ENCODE measurements around the gene POLA1. TPM values are rescaled to one million over a fixed set of nuclear protein-coding genes. Genes with fewer than 3 reads are reported as not detected.

Gene POLA1
- total RNA-seq, 1 experiment from 2014 or later: 30.0 TPM

- H3K9me3 ChIP-seq (replicated peaks): no peaks in the 10 kb centered on the region
- peaks cover 3% of the 10 kb centered on the region; the same call in 1 of the 2 replicates for H3K36me3 ChIP-seq
- H3K4me1 ChIP-seq (replicated peaks): no peaks in the 10 kb centered on the region
- no peak for DNase-seq (ENCODE audit: low read depth in 1 of 2, low spot score in 2 of 2)
- H3K4me3 ChIP-seq: no peak overlapping the region
- no peaks in the 10 kb centered on the region for H3K27me3 ChIP-seq (replicated peaks)
- no peak overlapping the region for H3K27ac ChIP-seq
Observed at GRCh38 chrX:24732766-24733500, 39.2 kb downstream of the POLA1 start.

GRCh38 chrX:24741330-24741729 lies 47.6 kb downstream of the POLA1 start:
- H3K4me3 ChIP-seq: no peak overlapping the region
- no peak overlapping the region for H3K27ac ChIP-seq
- no peak for DNase-seq (ENCODE audit: low read depth in 1 of 2, low spot score in 2 of 2)
- H3K9me3 ChIP-seq (replicated peaks): no peaks in the 10 kb centered on the region
- H3K27me3 ChIP-seq (replicated peaks): no peaks in the 10 kb centered on the region
- H3K36me3 ChIP-seq: no peaks in the 10 kb centered on the region; the same call in 1 of the 2 replicates
- H3K4me1 ChIP-seq (replicated peaks): no peaks in the 10 kb centered on the region

- no peak overlapping the region for H3K4me3 ChIP-seq
- H3K9me3 ChIP-seq (replicated peaks): no peaks in the 10 kb centered on the region
- no peaks in the 10 kb centered on the region for H3K27me3 ChIP-seq (replicated peaks)
- no peaks in the 10 kb centered on the region for H3K4me1 ChIP-seq (replicated peaks)
- DNase-seq (ENCODE audit: low read depth in 1 of 2, low spot score in 2 of 2): no peak
- H3K27ac ChIP-seq: no peak overlapping the region
- H3K36me3 ChIP-seq: no peaks in the 10 kb centered on the region; the same call in 1 of the 2 replicates
Observed at GRCh38 chrX:24748196-24748595, 54.5 kb downstream of the POLA1 start.

DNA sequence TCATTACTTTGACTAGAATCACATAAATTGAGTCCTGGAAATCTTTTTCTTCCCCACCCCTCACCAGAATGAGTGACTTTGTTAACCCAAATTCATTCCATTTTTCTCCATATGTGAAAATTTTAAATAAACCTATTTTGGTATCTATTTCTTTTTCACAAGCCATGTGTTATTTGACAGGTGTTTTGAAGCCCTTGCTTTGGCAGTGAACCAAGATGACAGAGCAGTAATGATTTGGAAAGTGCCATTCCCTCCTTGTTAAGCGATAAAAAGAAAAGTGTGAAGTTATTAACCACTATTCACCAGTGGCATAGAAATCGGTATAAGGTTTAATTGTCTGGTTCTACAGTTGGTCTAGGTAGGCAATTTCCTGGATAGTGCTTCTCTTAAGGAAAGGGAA lies 66.1 kb downstream of the POLA1 start:
- Histone ChIP-seq H3K36me3 (no peaks in the 10 kb centered on the region; the same call in 1 of the 2 replicates), H3K27me3 (replicated peaks) (no peaks in the 10 kb centered on the region), H3K4me3 (no peak overlapping the region), H3K27ac (no peak overlapping the region), H3K4me1 (replicated peaks) (no peaks in the 10 kb centered on the region), H3K9me3 (replicated peaks) (no peaks in the 10 kb centered on the region)
- no peak for DNase-seq (ENCODE audit: low read depth in 1 of 2, low spot score in 2 of 2)

DNA sequence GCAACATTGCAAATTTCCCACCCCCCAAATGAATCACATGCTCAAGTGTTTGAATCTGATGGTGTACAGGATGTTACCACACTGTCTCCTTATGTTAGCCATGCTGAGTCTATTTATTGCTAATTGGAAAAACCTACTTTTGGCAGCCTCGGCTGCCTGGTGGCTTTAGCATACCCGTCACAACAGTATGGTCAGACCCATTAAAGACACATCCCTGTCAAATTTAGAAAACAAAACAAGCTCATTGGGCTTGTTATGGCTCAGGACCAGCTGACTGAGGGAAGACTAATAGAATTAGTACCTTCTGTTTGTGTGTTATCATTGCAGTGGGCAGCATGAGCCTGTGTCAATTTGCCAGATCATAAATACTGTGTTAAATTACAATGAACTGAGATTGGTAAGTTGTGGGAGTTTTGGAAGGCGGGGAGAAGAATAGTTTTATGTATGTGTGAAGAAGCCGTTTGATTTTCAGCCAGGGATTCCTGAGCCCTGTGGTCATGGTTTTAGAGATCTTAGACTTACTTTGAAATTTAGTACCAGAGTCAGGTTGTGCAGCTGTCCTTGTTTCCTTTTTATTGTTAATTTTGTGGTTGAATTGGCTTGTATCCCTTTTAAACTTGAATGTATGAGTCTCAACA lies 66.8 kb downstream of the POLA1 start:
- no peak overlapping the region for H3K27ac ChIP-seq
- no peaks in the 10 kb centered on the region for H3K4me1 ChIP-seq (replicated peaks)
- no peaks in the 10 kb centered on the region; the same call in 1 of the 2 replicates for H3K36me3 ChIP-seq
- H3K27me3 ChIP-seq (replicated peaks): no peaks in the 10 kb centered on the region
- H3K4me3 ChIP-seq: no peak overlapping the region
- no peaks in the 10 kb centered on the region for H3K9me3 ChIP-seq (replicated peaks)
- DNase-seq (ENCODE audit: low read depth in 1 of 2, low spot score in 2 of 2): no peak

DNA sequence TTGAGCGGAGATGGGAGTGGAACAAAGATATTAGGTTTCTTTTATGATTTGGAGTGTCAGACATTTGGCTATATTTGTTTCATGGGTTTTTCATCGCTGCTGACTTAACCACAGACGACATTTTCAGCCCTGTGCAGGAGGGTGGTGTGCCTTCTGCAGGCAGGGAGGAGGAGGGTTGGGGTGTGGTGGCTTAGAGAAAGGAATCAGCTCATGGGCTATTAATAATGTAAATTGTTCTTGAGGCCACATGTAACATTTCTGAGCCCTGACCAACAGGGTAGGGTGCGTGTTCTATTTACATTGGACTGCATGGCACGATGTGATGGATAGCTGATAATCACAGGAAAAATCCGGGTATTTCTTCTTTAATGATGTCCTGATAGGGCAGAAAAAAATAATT lies 67.6 kb downstream of the POLA1 start:
- Histone ChIP-seq H3K27me3 (replicated peaks) (no peaks in the 10 kb centered on the region), H3K27ac (no peak overlapping the region), H3K4me1 (replicated peaks) (no peaks in the 10 kb centered on the region), H3K36me3 (no peaks in the 10 kb centered on the region; the same call in 1 of the 2 replicates), H3K4me3 (no peak overlapping the region), H3K9me3 (replicated peaks) (no peaks in the 10 kb centered on the region)
- no peak for DNase-seq (ENCODE audit: low read depth in 1 of 2, low spot score in 2 of 2)

DNA sequence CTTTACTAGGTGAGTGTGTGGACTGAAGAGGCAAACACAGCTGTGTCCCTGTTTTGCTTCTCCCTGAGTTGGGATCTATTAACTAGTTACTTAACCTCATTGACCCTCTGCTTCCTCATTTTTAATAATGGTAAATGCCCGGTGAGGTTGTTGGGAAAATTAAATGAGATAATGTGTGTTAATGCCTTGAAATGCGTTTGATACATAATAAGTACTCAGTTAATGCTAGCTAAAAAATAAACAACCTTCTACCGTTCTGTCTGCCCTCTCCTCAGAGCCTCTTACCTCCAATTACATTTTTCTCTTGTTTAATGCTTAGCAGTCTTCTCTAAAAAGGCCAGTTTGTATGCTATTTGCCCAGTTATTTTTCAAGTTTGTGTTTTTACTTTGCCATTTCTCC lies 70.3 kb downstream of the POLA1 start:
- H3K36me3 ChIP-seq: no peaks in the 10 kb centered on the region; the same call in 1 of the 2 replicates
- no peak for DNase-seq (ENCODE audit: low read depth in 1 of 2, low spot score in 2 of 2)

GRCh38 chrX:24767557-24767956 lies 73.8 kb downstream of the POLA1 start:
- Histone ChIP-seq H3K4me3 (no peak overlapping the region), H3K4me1 (replicated peaks) (no peaks in the 10 kb centered on the region), H3K27ac (no peak overlapping the region), H3K36me3 (no peaks in the 10 kb centered on the region), H3K27me3 (replicated peaks) (no peaks in the 10 kb centered on the region), H3K9me3 (replicated peaks) (no peaks in the 10 kb centered on the region)
- no peak for DNase-seq (ENCODE audit: low read depth in 1 of 2, low spot score in 2 of 2)

More for the DNA sequence above, 70.3 kb downstream of the POLA1 start:
- no peaks in the 10 kb centered on the region for H3K4me1 ChIP-seq (replicated peaks)
- H3K27ac ChIP-seq: no peak overlapping the region
- H3K4me3 ChIP-seq: no peak overlapping the region
- no peaks in the 10 kb centered on the region for H3K9me3 ChIP-seq (replicated peaks)
- no peaks in the 10 kb centered on the region for H3K27me3 ChIP-seq (replicated peaks)

DNA sequence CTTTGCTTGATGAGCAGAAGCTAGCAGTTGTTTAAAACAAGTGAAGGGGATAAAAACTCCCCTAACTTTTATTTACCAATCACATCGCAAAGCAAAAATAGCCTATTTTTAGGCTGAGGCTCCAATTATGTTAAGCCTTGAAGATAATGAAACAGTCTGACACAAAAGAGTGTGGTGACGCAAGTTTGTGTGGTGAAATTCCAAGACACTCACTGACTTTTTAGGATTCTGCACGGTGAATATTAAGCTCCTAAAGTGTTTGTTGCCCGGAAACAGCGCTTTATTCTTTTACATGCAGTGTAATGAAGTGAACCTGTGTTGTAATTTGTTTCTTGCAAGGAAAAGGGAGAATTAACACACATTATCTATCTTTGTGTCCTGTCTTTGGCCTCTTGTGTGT lies 74.8 kb downstream of the POLA1 start:
- no peak overlapping the region for H3K4me3 ChIP-seq
- H3K9me3 ChIP-seq (replicated peaks): no peaks in the 10 kb centered on the region
- no peaks in the 10 kb centered on the region for H3K4me1 ChIP-seq (replicated peaks)
- H3K36me3 ChIP-seq: no peaks in the 10 kb centered on the region
- no peak overlapping the region for H3K27ac ChIP-seq
- no peaks in the 10 kb centered on the region for H3K27me3 ChIP-seq (replicated peaks)
- no peak for DNase-seq (ENCODE audit: low read depth in 1 of 2, low spot score in 2 of 2)

GRCh38 chrX:24774650-24775049 lies 80.9 kb downstream of the POLA1 start:
- Histone ChIP-seq H3K27me3 (replicated peaks) (no peaks in the 10 kb centered on the region), H3K36me3 (no peaks in the 10 kb centered on the region), H3K4me3 (no peak overlapping the region), H3K4me1 (replicated peaks) (no peaks in the 10 kb centered on the region), H3K9me3 (replicated peaks) (no peaks in the 10 kb centered on the region), H3K27ac (no peak overlapping the region)
- no peak for DNase-seq (ENCODE audit: low read depth in 1 of 2, low spot score in 2 of 2)

- no peaks in the 10 kb centered on the region for H3K36me3 ChIP-seq
Observed at GRCh38 chrX:24775891-24776290, 82.2 kb downstream of the POLA1 start.

DNA sequence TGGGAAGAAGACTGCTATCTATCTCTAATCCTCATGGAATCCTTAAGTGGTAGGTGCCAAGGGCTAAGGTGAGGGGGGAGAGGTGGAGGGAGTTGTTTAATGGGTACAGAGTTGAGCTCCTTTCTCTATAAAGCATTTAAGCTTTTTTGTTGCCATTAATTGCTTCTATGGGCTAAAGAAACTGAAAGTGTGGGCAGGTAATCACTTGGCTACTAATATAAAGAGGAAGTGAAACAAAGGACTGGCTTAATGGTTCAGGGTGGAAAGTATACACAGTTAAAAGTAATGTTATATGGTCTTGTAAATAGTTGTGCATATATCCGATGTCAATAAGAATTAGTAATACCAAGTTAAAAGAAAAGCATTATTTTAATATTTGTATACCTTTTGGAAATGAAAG lies 83.9 kb downstream of the POLA1 start:
- Histone ChIP-seq H3K9me3 (replicated peaks) (no peaks in the 10 kb centered on the region), H3K27ac (no peak overlapping the region), H3K27me3 (replicated peaks) (no peaks in the 10 kb centered on the region), H3K4me3 (no peak overlapping the region), H3K4me1 (replicated peaks) (no peaks in the 10 kb centered on the region), H3K36me3 (no peaks in the 10 kb centered on the region)
- no peak for DNase-seq (ENCODE audit: low read depth in 1 of 2, low spot score in 2 of 2)

More at GRCh38 chrX:24775891-24776290, 82.2 kb downstream of the POLA1 start:
- H3K9me3 ChIP-seq (replicated peaks): no peaks in the 10 kb centered on the region
- no peaks in the 10 kb centered on the region for H3K27me3 ChIP-seq (replicated peaks)
- no peaks in the 10 kb centered on the region for H3K4me1 ChIP-seq (replicated peaks)
- H3K27ac ChIP-seq: no peak overlapping the region
- no peak overlapping the region for H3K4me3 ChIP-seq
- no peak for DNase-seq (ENCODE audit: low read depth in 1 of 2, low spot score in 2 of 2)

- H3K27ac ChIP-seq: no peak overlapping the region
- no peaks in the 10 kb centered on the region for H3K27me3 ChIP-seq (replicated peaks)
- H3K9me3 ChIP-seq (replicated peaks): no peaks in the 10 kb centered on the region
- DNase-seq (ENCODE audit: low read depth in 1 of 2, low spot score in 2 of 2): no peak
- H3K4me1 ChIP-seq (replicated peaks): no peaks in the 10 kb centered on the region
- H3K36me3 ChIP-seq: no peaks in the 10 kb centered on the region
- H3K4me3 ChIP-seq: no peak overlapping the region
Observed at GRCh38 chrX:24782011-24782410, 88.3 kb downstream of the POLA1 start.

DNA sequence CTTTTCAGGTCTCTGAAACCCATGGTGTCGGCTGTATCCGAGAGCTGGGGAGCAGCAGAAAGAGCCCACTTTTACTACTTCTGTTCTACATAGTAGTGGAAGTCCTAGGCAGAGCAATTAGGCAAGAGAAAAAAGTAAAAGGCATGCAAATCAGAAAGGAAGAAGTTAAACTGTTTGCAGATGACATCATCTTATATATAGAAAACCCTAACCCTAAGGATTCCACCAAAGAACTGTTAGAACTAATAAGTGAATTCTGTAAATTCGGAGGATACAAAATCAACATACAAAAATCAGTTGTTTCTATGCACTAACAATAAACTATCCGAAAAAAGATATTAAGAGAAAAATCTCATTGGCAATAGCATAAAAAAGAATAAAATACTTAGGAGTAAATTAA lies 95.3 kb downstream of the POLA1 start:
- H3K27me3 ChIP-seq (replicated peaks): no peaks in the 10 kb centered on the region
- no peaks in the 10 kb centered on the region for H3K9me3 ChIP-seq (replicated peaks)
- H3K4me1 ChIP-seq (replicated peaks): no peaks in the 10 kb centered on the region
- no peaks in the 10 kb centered on the region for H3K36me3 ChIP-seq
- no peak overlapping the region for H3K27ac ChIP-seq
- no peak for DNase-seq (ENCODE audit: low read depth in 1 of 2, low spot score in 2 of 2)
- no peak overlapping the region for H3K4me3 ChIP-seq

All from SJSA1 (cell line).